Eye (tissue), 1 donor: Measurements from ENCODE around the gene SLC12A4.

Source experiments
- DNase-seq: peaks from one replicate; pipeline ENCODE4 v3.0.0-alpha.2; 2015

SLC12A4 gene

GRCh38 chr16:67962135-67962534, 6.3 kb downstream of the SLC12A4 start:
- no peak for DNase-seq

- no peak for DNase-seq
Measured at GRCh38 chr16:67961551-67961957, 6.9 kb downstream of the SLC12A4 start.

- DNase-seq, result no peak
Measured at GRCh38 chr16:67959536-67960329, 8.7 kb downstream of the SLC12A4 start.

DNA sequence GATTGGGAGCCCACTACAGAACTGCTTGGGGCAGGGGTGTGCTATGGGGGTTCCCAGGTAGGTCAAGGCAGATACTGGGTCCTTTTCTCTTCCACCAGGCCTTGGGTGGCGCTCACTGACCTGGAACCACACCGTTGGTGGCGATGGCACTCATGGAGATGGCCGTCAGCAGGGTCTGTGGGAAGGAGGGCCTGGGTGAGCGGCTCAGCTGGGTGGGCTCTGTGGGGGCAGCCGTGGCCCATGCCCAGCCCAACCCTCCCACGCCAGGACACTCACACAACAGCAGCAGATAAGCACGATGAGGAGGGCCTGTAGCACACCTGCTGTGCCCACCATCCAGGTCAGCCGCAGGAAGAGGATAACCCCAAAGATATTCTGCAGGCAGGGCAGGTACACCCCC, 10.8 kb downstream of the SLC12A4 start:
- no peak for DNase-seq

DNA sequence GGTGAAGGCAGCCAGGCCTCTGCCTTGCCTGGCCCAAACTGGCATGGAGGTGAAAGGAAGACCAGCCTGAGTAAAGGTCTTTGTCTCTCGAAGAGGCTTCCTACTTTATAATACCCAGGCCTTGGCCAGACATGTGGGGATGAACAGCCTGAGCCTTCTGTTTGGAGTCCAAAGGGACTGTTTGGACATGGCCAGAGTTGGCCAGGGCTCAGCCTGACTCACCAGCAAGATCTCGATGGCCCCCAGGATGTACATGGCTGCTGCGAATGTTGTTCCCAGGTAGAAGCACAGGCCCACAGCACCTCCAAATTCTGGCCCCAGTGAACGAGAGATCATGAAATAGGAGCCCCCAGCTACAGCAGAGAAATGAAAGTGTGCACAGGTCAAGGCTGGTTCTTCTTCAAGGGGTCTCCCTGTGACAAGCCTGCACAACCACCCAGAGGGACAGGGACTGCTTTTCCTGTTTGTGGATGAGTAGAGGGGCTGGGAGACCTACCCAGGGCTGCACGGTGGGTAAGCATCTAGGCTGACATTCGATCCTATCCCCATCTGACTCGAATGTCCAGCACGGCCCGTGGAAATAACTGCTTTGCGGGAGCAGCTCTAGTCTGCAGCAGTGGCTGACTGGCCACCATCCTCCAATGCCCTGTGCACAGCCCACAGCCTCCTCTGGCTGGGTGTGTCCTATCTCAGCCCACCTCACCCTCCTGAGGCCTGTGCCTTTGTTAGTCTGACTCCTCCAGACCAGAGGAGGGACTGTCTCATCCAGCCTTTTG, 13.8 kb downstream of the SLC12A4 start:
- DNase-seq, result no peak

- no peak for DNase-seq
Measured at GRCh38 chr16:67953641-67954375, 14.6 kb downstream of the SLC12A4 start.

DNA sequence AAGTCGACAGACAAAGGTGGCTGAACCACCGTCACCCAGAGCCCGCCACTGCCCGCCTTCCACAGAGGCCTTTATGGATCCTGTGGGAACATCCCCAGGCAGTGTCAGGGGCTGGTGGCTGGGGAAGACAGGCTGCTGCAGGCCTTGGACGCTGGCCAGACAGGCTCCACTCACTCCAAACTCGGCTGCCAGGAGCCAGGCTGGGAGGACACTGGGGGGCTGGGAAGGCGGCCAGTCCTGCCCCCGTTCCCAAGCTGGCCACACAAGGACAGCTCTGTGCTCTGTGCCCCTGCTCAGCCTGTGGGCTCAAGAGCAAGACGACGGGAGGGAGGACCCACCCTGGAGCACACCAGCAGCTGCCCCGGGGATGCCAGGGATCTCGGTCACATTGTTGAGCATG, 17.0 kb downstream of the SLC12A4 start:
- no peak for DNase-seq

GRCh38 chr16:67950335-67950843, 18.0 kb downstream of the SLC12A4 start:
- no peak for DNase-seq

- no peak for DNase-seq
Measured at GRCh38 chr16:67949645-67950044, 18.8 kb downstream of the SLC12A4 start.

- no peak for DNase-seq
Measured at GRCh38 chr16:67948015-67948414, 20.4 kb downstream of the SLC12A4 start.

- no peak for DNase-seq
Measured at GRCh38 chr16:67946966-67947558, 21.4 kb downstream of the SLC12A4 start.

DNA sequence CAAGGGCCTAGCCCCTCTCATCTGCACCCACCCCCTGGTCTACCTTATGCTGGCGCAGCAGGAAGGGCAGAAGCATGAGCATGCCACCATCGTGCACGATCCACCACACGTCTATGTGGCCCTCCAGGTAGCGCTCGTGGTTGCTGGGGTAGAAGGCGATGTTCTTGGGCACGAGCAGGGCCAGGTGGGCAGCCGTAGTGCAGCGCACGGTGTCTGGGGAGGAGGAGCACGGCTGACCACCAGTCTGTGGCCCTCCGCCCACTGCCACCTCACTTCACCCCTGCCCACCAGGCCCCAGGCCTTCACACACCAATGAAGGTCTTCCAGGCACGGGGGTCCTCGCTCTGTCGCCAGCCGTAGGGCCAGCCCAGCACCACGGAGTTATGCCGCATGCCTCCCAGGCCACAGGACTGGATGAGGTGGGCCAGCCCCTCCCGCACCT, 22.3 kb downstream of the SLC12A4 start:
- no peak for DNase-seq

- DNase-seq, result no peak
Measured at GRCh38 chr16:67945392-67945933, 23.0 kb downstream of the SLC12A4 start.

DNA sequence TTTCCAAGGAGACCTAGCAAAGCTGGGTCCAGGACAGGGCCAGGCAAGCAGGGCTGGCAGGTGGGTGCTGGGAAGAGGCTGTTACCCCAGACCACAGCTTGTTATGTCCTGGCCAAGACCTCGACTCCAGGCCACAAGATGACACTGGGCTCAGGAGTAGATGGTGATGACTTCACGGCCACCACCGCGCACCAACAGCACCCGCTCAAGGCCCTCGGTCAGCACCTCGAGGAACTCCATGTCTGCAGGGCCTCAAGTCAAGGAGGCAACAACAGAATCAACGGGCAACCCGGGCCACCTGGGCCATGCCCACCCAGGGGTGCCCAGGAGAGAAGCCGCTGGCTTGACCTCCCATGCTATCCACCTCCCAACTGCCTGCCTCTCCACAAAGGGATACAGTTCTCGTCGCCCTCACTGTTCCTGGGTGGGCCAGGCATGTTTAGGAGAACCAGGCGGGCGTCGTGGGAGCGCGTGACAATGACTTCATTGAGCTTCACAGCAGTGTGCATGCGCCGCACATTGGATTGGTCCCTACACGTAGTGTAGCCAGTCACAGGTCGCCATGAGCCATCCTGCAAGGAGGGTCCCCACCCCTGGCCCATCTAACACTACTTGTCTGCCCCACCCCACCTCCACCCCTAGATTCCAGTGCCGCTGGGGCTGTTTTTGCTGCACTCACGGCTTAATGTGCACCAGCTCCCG, 23.6 kb downstream of the SLC12A4 start:
- DNase-seq, result no peak

DNA sequence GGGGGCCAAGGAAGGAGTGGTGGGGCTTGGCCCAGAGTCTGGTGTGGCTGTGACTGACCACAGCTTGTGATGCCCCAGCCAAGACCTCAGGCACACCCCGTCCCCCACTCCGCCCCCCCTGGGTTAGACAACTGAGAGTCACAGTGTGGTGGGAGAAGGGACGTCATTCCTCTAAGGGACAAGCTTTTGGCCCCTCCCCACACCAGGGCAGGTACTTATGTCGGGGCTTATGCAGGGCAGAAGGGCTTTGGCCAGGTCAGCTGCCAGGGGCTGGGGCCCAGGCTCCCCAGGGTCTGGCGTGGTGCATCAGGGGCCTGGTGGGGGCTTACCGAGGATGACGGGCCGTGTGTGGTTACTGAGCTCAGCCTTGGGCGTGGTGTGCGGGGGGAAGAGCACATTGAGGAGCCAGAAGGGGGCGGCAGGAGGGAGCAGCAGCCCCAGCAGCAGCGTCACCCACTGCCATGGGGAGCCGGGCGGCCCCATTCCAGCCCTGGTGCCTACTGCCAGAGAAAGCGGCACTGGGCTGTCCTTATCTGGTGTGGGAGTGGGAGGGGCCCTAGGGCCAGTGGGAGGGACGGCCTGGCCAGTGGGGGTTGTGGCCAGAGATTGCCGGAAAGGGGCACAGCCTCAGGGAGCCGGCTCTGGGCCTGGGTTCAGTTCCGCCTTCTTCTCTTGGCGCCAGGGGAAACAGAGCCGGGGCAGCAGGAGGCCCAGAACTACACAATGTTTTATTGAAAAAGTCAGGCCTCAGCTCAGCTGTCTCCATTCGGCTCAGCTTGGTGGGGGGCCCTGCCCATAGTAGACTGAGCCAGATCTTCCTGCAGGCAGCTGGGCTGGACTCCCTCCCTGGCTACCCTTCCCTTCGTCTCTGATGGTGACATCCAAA, 24.6 kb downstream of the SLC12A4 start, which contains the start of gene LCAT:
LCAT (minus strand) TSS at position 502 of the 886 bp plus-strand sequence; CDS start at position 483, 19 bp downstream.
- no peak for DNase-seq

DNA sequence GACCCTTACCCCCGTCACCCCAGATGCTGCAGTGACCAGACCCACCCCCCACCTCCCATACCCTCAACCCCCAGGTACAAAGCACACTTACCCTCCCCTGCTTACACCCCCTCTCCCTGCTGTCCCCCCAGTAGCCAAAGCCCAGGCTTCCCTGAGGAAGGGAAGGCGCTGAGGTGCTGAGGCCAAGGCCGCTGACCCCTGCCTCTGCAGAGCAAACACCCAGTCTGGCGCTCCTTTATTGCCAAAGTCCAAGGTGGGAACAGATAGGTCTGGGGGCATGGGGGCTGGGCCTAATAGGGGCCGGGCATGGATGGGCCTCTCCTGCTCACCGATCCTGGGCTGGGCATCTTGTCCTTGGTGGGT, 25.2 kb downstream of the SLC12A4 start:
- DNase-seq, result no peak

- no peak for DNase-seq
Measured at GRCh38 chr16:67942510-67943255, 25.8 kb downstream of the SLC12A4 start.

- peak; percentile 59 for DNase-seq
Measured at GRCh38 chr16:67942200-67942509, 26.3 kb downstream of the SLC12A4 start.

DNA sequence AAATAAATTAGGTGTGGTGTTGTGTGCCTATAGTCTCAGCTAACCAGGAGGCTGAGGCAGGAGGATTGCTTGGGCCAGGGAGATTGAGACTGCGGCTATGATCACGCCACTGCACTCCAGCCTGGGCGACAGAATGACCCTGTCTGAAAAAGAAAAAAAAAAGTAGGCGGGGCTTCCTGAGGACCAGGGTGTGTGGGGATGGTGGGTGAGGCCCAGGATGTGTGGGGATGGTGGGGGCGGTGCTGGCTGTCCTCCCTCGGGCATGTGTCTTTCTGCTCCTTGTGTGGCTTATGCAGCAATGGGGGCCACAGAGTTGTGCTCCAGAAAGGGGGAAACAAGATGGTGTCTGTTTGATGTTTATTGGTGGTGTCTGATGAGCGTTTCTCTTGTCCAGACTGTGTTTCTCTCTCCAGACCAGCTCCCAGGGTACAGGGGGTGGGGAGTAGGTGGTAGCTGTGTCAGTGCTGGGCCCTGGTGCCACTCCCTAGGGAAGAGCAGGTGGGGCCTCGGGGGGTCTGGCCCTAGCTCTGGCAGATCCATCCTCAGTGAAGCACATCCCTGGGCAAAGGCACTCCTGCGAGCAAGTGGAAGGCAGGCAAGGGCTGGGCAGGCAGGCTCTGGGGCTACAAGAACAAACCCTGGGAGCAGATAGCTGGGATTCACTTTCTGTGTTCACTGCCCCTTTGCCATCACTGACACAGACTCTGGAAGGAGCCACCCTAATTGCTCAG, 26.8 kb downstream of the SLC12A4 start:
- DNase-seq, result no peak
